ENCODE results near the gene SPCS2. TPM values are rescaled to one million over a fixed set of nuclear protein-coding genes. Genes with fewer than 3 reads are reported as not detected.

SPCS2 gene
- total and polyA plus RNA-seq, 2 donors (not counting 3 experiments of a cell fraction or from before 2014, with no cell fraction given): 88.9 to 140 TPM

DNA sequence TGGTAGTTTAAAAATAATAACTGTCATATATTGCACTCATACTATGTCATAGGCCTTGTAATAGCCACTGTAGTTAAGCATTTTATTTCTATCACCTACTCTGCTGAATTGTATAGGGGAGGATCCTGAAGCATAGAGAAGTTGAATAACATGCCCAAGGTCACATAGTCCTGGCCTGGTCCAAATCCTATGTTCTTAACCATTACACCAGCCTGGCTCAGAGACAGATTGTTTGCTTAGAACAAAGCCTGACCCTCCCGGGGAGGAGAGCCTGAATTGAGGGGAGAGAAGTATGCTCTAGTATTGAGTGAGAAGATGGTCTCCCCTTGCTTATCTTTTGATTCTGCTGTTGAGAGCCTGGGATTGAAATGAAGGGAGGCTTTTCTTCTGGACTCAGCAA lies 41.9 kb downstream of the SPCS2 start:
- peaks cover 9% of the 10 kb centered on the region for H3K4me1 ChIP-seq (ENCODE audit: control insufficient read depth, extremely low read depth, insufficient read depth, low read length)
- H3K9ac ChIP-seq (replicated peaks; ENCODE audit: extremely low read depth, insufficient read depth, low read length): no peak overlapping the region
- ChIA-PET POLR2A (no interaction called here), CTCF (no interaction called here)
- H4K20me1 ChIP-seq (replicated peaks; ENCODE audit: control insufficient read depth, extremely low read depth, insufficient read depth, low read length): no peaks in the 10 kb centered on the region
- H3K36me3 ChIP-seq (ENCODE audit: control insufficient read depth in 2 of 2, extremely low read depth in 1 of 2, insufficient read depth in 2 of 2, low read length in 2 of 2): no peaks in the 10 kb centered on the region
- dilution Hi-C loops (cut with MboI; ENCODE audit: extremely low pct_ligation_motif_present, low sequenced_read_pairs): no loop called here
- no peak overlapping the region for H3K27ac ChIP-seq (ENCODE audit: insufficient read depth, low read depth, low read length)
- no peak overlapping the region for H2AFZ ChIP-seq (ENCODE audit: low read depth, low read length)
- intact Hi-C loops (cut with micrococcal nuclease): no loop called here
- no peaks in the 10 kb centered on the region for H3K9me3 ChIP-seq (replicated peaks; ENCODE audit: control insufficient read depth, insufficient read depth, low read length)
- H3K79me2 ChIP-seq (ENCODE audit: control insufficient read depth, insufficient read depth, low read length): no peaks in the 10 kb centered on the region
- TF ChIP-seq POLR2AphosphoS5 (IDR thresholded peaks at IDR 0.05; ENCODE audit: insufficient read depth, low read depth, low read length) (no peak), FOS (IDR thresholded peaks at IDR 0.05; ENCODE audit: borderline replicate concordance, insufficient read depth, low read length) (no peak), MAX (IDR thresholded peaks at IDR 0.05; ENCODE audit: insufficient read depth, insufficient read length) (no peak), EZH2 (IDR thresholded peaks at IDR 0.05; ENCODE audit: borderline replicate concordance, low read depth, low read length, severe bottlenecking) (no peak), MYC (IDR thresholded peaks at IDR 0.05; ENCODE audit: low read depth, low read length) (no peak), CTCF (IDR thresholded peaks at IDR 0.05; ENCODE audit: extremely low read depth in 1 of 2, insufficient read depth in 1 of 2, low read depth in 1 of 2, low read length in 2 of 2) (no peak), GATA2 (IDR thresholded peaks at IDR 0.05; ENCODE audit: insufficient read depth, insufficient read length, low read depth, low read length) (no peak), JUN (IDR thresholded peaks at IDR 0.05; ENCODE audit: borderline replicate concordance, insufficient read depth, insufficient read length, low read depth) (no peak), POLR2A (IDR thresholded peaks at IDR 0.05; ENCODE audit: low read depth, low read length) (no peak)
- no peak overlapping the region for H3K4me3 ChIP-seq (replicated peaks in 1 of 3; ENCODE audit: insufficient read depth in 1 of 3, low read depth in 1 of 3, low read length in 3 of 3)
- no peaks in the 10 kb centered on the region for H3K27me3 ChIP-seq (ENCODE audit: control insufficient read depth in 2 of 2, insufficient read depth in 2 of 2, low read length in 2 of 2)
- FAIRE-seq (no peak), DNase-seq (ENCODE audit: low read depth, low spot score) (no peak)
- no peak overlapping the region for H3K4me2 ChIP-seq (ENCODE audit: insufficient read depth, low read length)
- no peaks in the 10 kb centered on the region for H3K9me1 ChIP-seq (replicated peaks; ENCODE audit: control insufficient read depth, extremely low read depth, insufficient read depth, low read length)
- no TSS peak for BruUV-seq (replicated peaks)
